IMR-90 (cell line): ENCODE data around the gene LYRM4. TPM values are rescaled to one million over a fixed set of nuclear protein-coding genes. Genes with fewer than 3 reads are reported as not detected.

Source experiments
- ATAC-seq: fragments of 200-7000 bp; cut with Tn5 transposase; 2 replicates; pipeline ENCODE4 v1.9.1; 2020; ENCODE audit warnings: low read depth, mild to moderate bottlenecking, moderate library complexity
- BruUV-seq: library from RNA; stranded (reverse); fragments of 400-500 nt; replicated peaks from 2 replicates; lab custom pipeline; 2021; lab: Mats Ljungman, UMichigan
- CTCF ChIA-PET: fragments of 300-600 bp; formaldehyde crosslinking; extraction: SDS; loops from one replicate; lab custom pipeline; 2021; ENCODE audit warnings: antibody characterized with exemption; lab: Yijun Ruan, JAX
- POLR2A ChIA-PET: fragments of 300-600 bp; sonication (Branson Sonifier 250); formaldehyde crosslinking; loops from one replicate; lab custom pipeline; 2022; ENCODE audit warnings: antibody characterized with exemption; ENCODE audit not compliant: unreplicated experiment; lab: Charles Lee
- DNase-seq: peaks from one replicate; pipeline ENCODE4 v3.0.0; 2013
- H2AFZ ChIP-seq: replicated peaks from 2 replicates; pipeline ENCODE3; 2013; ENCODE audit warnings: low read length, mild to moderate bottlenecking; ENCODE audit not compliant: poor library complexity
- H2AK5ac ChIP-seq: 2 replicates; pipeline ENCODE4 v1.6.1; 2013; ENCODE audit warnings: low read depth, low read length, inconsistent platforms
- H2AK9ac ChIP-seq: replicated peaks from 2 replicates; pipeline ENCODE3; 2013; ENCODE audit warnings: mild to moderate bottlenecking, low read depth, low read length, moderate library complexity; ENCODE audit not compliant: poor library complexity
- H2BK120ac ChIP-seq: 2 replicates; pipeline ENCODE4 v1.6.1; 2013; ENCODE audit warnings: low read depth, low read length, inconsistent platforms
- H2BK15ac ChIP-seq: 3 replicates; pipeline ENCODE4 v1.6.1; 2013; ENCODE audit warnings: low read depth, low read length, inconsistent platforms
- H2BK20ac ChIP-seq: 2 replicates; pipeline ENCODE4 v1.6.1; 2013; ENCODE audit warnings: low read depth, mild to moderate bottlenecking, inconsistent platforms, low read length, moderate library complexity
- H2BK5ac ChIP-seq: 2 replicates; pipeline ENCODE4 v1.6.1; 2013; ENCODE audit warnings: mild to moderate bottlenecking, low read depth, low read length, inconsistent platforms; ENCODE audit not compliant: poor library complexity, severe bottlenecking
- H3K14ac ChIP-seq: replicated peaks from 2 replicates; pipeline ENCODE4 v1.6.1; 2013; ENCODE audit warnings: low read depth, low read length, inconsistent platforms
- H3K18ac ChIP-seq: 2 replicates; pipeline ENCODE4 v1.6.1; 2013; ENCODE audit warnings: low read depth, low read length, control low read depth
- H3K23ac ChIP-seq: 2 replicates; pipeline ENCODE4 v1.6.1; 2013; ENCODE audit warnings: low read depth, low read length, inconsistent platforms
- H3K27ac ChIP-seq: 2 replicates; pipeline ENCODE4 v1.5.1; 2013; ENCODE audit warnings: mild to moderate bottlenecking, control low read depth, low read length; ENCODE audit not compliant: insufficient read depth
- H3K27me3 ChIP-seq: 2 replicates; pipeline ENCODE4 v1.6.1; 2013; ENCODE audit warnings: low read length; ENCODE audit not compliant: control insufficient read depth, insufficient read depth
- H3K36me3 ChIP-seq: 2 replicates; pipeline ENCODE4 v1.6.1; 2013; ENCODE audit warnings: low read length, mixed read lengths; ENCODE audit not compliant: control insufficient read depth, insufficient read depth
- H3K4ac ChIP-seq: 2 replicates; pipeline ENCODE4 v1.6.1; 2013; ENCODE audit warnings: low read depth, low read length, inconsistent platforms
- H3K4me1 ChIP-seq: 2 replicates; pipeline ENCODE4 v1.6.1; 2013; ENCODE audit warnings: low read length, mixed read lengths; ENCODE audit not compliant: control insufficient read depth, insufficient read depth
- H3K4me2 ChIP-seq: 2 replicates; pipeline ENCODE4 v1.6.1; 2013; ENCODE audit warnings: low read depth, mild to moderate bottlenecking, control low read depth, low read length, moderate library complexity
- H3K4me3 ChIP-seq: 2 replicates; pipeline ENCODE4 v1.5.1; 2013; ENCODE audit warnings: low read depth, mild to moderate bottlenecking, control low read depth, low read length, moderate library complexity; ENCODE audit not compliant: insufficient read depth
- H3K56ac ChIP-seq: 2 replicates; pipeline ENCODE4 v1.6.1; 2013; ENCODE audit warnings: low read length, inconsistent platforms; ENCODE audit not compliant: insufficient read depth; ENCODE audit errors: extremely low read depth
- H3K79me1 ChIP-seq, 2 experiments: 2 replicates each; pipeline ENCODE4 v1.6.1; 2013; ENCODE audit warnings: low read length in 2 of 2, inconsistent platforms in 1 of 2, low read depth in 1 of 2
- H3K9ac ChIP-seq: 2 replicates; pipeline ENCODE4 v1.6.1; 2013; ENCODE audit warnings: low read depth, low read length, control low read depth
- H3K9me1 ChIP-seq: 2 replicates; pipeline ENCODE4 v1.6.1; 2013; ENCODE audit warnings: low read length, inconsistent platforms; ENCODE audit not compliant: insufficient read depth
- H3K9me3 ChIP-seq: 2 replicates; pipeline ENCODE4 v1.6.1; 2013; ENCODE audit warnings: low read length; ENCODE audit not compliant: control insufficient read depth, insufficient read depth
- H4K20me1 ChIP-seq: 2 replicates; pipeline ENCODE4 v1.6.1; 2013; ENCODE audit warnings: low read length, inconsistent platforms; ENCODE audit not compliant: insufficient read depth
- H4K5ac ChIP-seq: 2 replicates; pipeline ENCODE4 v1.6.1; 2013; ENCODE audit warnings: mild to moderate bottlenecking, low read depth, low read length, control low read depth
- H4K8ac ChIP-seq, 2 experiments: 2 replicates each; pipeline ENCODE4 v1.6.1; 2013; ENCODE audit warnings: low read depth in 2 of 2, low read length in 2 of 2, control low read depth in 1 of 2, inconsistent platforms in 1 of 2
- H4K91ac ChIP-seq: 2 replicates; pipeline ENCODE4 v1.6.1; 2013; ENCODE audit warnings: low read depth, low read length, inconsistent platforms; ENCODE audit not compliant: insufficient read depth
- BHLHE40 ChIP-seq: fragments of 150-350 bp; IDR thresholded peaks from 2 replicates; pipeline ENCODE4 v1.6.1; 2016; ENCODE audit warnings: mild to moderate bottlenecking, low read depth, low read length
- CEBPB ChIP-seq: IDR thresholded peaks from 2 replicates; pipeline ENCODE4 v1.6.1; 2012; ENCODE audit warnings: low read depth, low read length, improper control_type of control experiment
- CHD1 ChIP-seq: IDR thresholded peaks from 2 replicates; pipeline ENCODE4 v1.6.1; 2012; ENCODE audit warnings: low read depth, low read length, improper control_type of control experiment
- CTCF ChIP-seq: conservative IDR thresholded peaks from 2 replicates; pipeline ENCODE4 v1.5.1; 2012; ENCODE audit warnings: mild to moderate bottlenecking, low read depth, low read length, improper control_type of control experiment
- FOS ChIP-seq: fragments of 150-350 bp; IDR thresholded peaks from 2 replicates; pipeline ENCODE4 v1.6.1; 2016; ENCODE audit warnings: low read depth, low read length
- MAFK ChIP-seq: IDR thresholded peaks from 2 replicates; pipeline ENCODE4 v1.6.1; 2012; ENCODE audit warnings: low read depth, low read length, improper control_type of control experiment
- MAZ ChIP-seq: IDR thresholded peaks from 2 replicates; pipeline ENCODE4 v1.6.1; 2012; ENCODE audit warnings: low read depth, mild to moderate bottlenecking, low read length, improper control_type of control experiment, moderate library complexity, borderline replicate concordance
- MXI1 ChIP-seq: IDR thresholded peaks from 2 replicates; pipeline ENCODE4 v1.6.1; 2012; ENCODE audit warnings: low read depth, mild to moderate bottlenecking, low read length, moderate library complexity, borderline replicate concordance
- NFE2L2 ChIP-seq: fragments of 150-350 bp; IDR thresholded peaks from 2 replicates; pipeline ENCODE4 v1.6.1; 2016; ENCODE audit warnings: low read depth, mild to moderate bottlenecking, low read length
- POLR2A ChIP-seq: IDR thresholded peaks from 2 replicates; pipeline ENCODE4 v1.6.1; 2012; ENCODE audit warnings: mild to moderate bottlenecking, low read depth, low read length
- RAD21 ChIP-seq: IDR thresholded peaks from 2 replicates; pipeline ENCODE4 v1.6.1; 2012; ENCODE audit warnings: low read length, improper control_type of control experiment
- RCOR1 ChIP-seq: IDR thresholded peaks from 2 replicates; pipeline ENCODE4 v1.6.1; 2012; ENCODE audit warnings: mild to moderate bottlenecking, low read length, improper control_type of control experiment; ENCODE audit not compliant: insufficient replicate concordance
- RFX5 ChIP-seq: IDR thresholded peaks from 2 replicates; pipeline ENCODE4 v1.8.0; 2012; ENCODE audit warnings: low read depth, mild to moderate bottlenecking, low read length, moderate library complexity
- SMC3 ChIP-seq: fragments of 150-350 bp; IDR thresholded peaks from 2 replicates; pipeline ENCODE4 v1.6.1; 2016; ENCODE audit warnings: low read depth, mild to moderate bottlenecking, antibody characterized with exemption, low read length, moderate library complexity
- WGBS, 2 experiments: methylation state at CpG; one replicate each; pipeline versions ENCODE4 v1.1.5 to v1.1.7; 2013; ENCODE audit warnings: missing lambda C conversion rate in 2 of 2; ENCODE audit not compliant: insufficient read length in 1 of 2; ENCODE audit errors: extremely low coverage in 2 of 2; 5-methylcytosine and 5-hydroxymethylcytosine counted together
- dilution Hi-C: fragments of 300-500 bp; cut with HindIII; formaldehyde crosslinking; loops from one replicate; pipeline ENCODE4 v1.14.3; 2018; ENCODE audit warnings: low sequenced_read_pairs; ENCODE audit not compliant: unreplicated experiment
- in situ Hi-C: fragments of 300-500 bp; cut with MboI; formaldehyde crosslinking; loops from 3 replicates; pipeline ENCODE4 v1.14.3; 2019; ENCODE audit warnings: low sequenced_read_pairs, inconsistent platforms, mixed read lengths
- intact Hi-C: fragments of 100-400 bp; cut with micrococcal nuclease; formaldehyde crosslinking; loops from 2 replicates; pipeline ENCODE4 v1.10.0; 2022
- polyA plus RNA-seq, 3 experiments: library from polyadenylated mRNA; depleted of rRNA; stranded (reverse); fragments of >200 nt; gene quantifications; 2 replicates each; pipeline ENCODE4 v1.2.3, GENCODE V29; 2012; ENCODE audit warnings: low replicate concordance in 1 of 3
- total RNA-seq: library from RNA; depleted of rRNA; stranded (reverse); fragments of >200 nt; gene quantifications from 2 replicates; pipeline ENCODE4 v1.2.3, GENCODE V29; 2012
- TF ChIP-seq, protein P1 (sequence below): fragments of 150-350 bp; IDR thresholded peaks from 2 replicates; pipeline ENCODE4 v1.6.1; 2017; ENCODE audit warnings: mild to moderate bottlenecking, antibody characterized with exemption, low read length, low read depth

The LYRM4 gene
- total and polyA plus RNA-seq, 2 of the 4 experiments (the other 2 are of a cell fraction), result 11.5 to 26.6 TPM

DNA sequence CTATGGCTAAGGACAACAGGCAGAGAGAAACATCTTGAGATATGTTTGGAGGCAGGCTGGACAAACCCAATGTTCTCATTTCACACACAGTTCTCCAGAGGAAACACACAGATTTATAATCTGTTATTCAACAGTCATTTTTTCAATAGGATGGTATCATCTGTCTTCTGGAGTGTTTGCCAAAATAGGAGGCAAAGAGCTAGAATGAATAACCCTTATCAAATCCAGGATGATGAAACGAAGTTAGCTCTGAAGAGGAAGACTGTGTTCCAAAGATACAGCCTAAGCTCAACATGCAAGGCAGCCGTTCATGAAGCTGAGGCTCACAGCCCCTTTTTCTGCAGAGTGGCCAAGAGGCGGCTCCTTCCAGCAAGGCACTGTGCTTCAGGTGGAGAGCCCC is 104.8 kb downstream of the LYRM4 start:
- no peak overlapping the region for H4K5ac ChIP-seq
- no peak overlapping the region for H3K14ac ChIP-seq
- no peak overlapping the region for H4K91ac ChIP-seq
- no peak overlapping the region for H2BK120ac ChIP-seq
- intact Hi-C loops (loop anchor here (5.0 kb wide), 1 partner anchor 51 kb away; no protein-coding TSS in a partner anchor), in situ Hi-C loops (no loop called here), dilution Hi-C loops (no loop called here)
- no peaks in the 10 kb centered on the region for H3K27me3 ChIP-seq
- H3K9me3 ChIP-seq, result no peaks in the 10 kb centered on the region
- no peak overlapping the region for H2BK5ac ChIP-seq
- peaks cover 4% of the 10 kb centered on the region; the same call in 1 of the 2 replicates for H3K4me1 ChIP-seq
- WGBS, 2 experiments, result no CpG with 5 or more reads among the region's 3 CpGs
- no peak overlapping the region for H3K27ac ChIP-seq
- H3K9ac ChIP-seq, result no peak overlapping the region
- H2AFZ ChIP-seq, result no peak overlapping the region
- H2BK15ac ChIP-seq, result no peak overlapping the region
- H3K18ac ChIP-seq, result no peak overlapping the region
- no peak overlapping the region for H2AK9ac ChIP-seq
- H3K36me3 ChIP-seq, result no peaks in the 10 kb centered on the region
- DNase-seq (no peak), ATAC-seq (no peak)
- no TSS peak for BruUV-seq
- no peaks in the 10 kb centered on the region; a peak in 1 of 4 replicates for H3K79me1 ChIP-seq
- no peak overlapping the region for H2BK20ac ChIP-seq
- H4K8ac ChIP-seq, result no peak overlapping the region
- H3K23ac ChIP-seq, result no peak overlapping the region
- no peak overlapping the region for H3K4ac ChIP-seq
- H4K20me1 ChIP-seq, result no peaks in the 10 kb centered on the region
- no peak for TF ChIP-seq SMC3
- no peak for TF ChIP-seq RCOR1
- TF ChIP-seq NFE2L2, result no peak
- TF ChIP-seq POLR2A, result no peak
- no peak for TF ChIP-seq CEBPB
- no peak for TF ChIP-seq FOS
- TF ChIP-seq MXI1, result no peak
- TF ChIP-seq, protein P1, sequence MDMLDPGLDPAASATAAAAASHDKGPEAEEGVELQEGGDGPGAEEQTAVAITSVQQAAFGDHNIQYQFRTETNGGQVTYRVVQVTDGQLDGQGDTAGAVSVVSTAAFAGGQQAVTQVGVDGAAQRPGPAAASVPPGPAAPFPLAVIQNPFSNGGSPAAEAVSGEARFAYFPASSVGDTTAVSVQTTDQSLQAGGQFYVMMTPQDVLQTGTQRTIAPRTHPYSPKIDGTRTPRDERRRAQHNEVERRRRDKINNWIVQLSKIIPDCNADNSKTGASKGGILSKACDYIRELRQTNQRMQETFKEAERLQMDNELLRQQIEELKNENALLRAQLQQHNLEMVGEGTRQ, result no peak
- no peak for TF ChIP-seq CTCF
- TF ChIP-seq BHLHE40, result no peak
- TF ChIP-seq RFX5, result no peak
- no peak for TF ChIP-seq CHD1
- no peak for TF ChIP-seq MAZ
- no peak for TF ChIP-seq MAFK
- no peak for TF ChIP-seq RAD21
- ChIA-PET POLR2A (no interaction called here), CTCF (interaction anchor here (2.2 kb wide), 1 partner anchor 12 kb away, joined by 8 read pairs; no protein-coding TSS in a partner anchor)
- H3K56ac ChIP-seq, result no peak overlapping the region
- H2AK5ac ChIP-seq, result no peak overlapping the region
- H3K9me1 ChIP-seq, result no peaks in the 10 kb centered on the region; the same call in 1 of the 2 replicates
- no peak overlapping the region for H3K4me2 ChIP-seq
- H3K4me3 ChIP-seq, result no peak overlapping the region
